GM18907 (cell line): ENCODE data around the gene TM2D3.

Experiments used
- ATAC-seq: cut with Tn5 transposase; IDR thresholded peaks from one replicate; pipeline ENCODE4 v1.9.1; 2021; ENCODE audit warnings: mild to moderate bottlenecking, moderate library complexity; ENCODE audit not compliant: unreplicated experiment

The TM2D3 gene

DNA sequence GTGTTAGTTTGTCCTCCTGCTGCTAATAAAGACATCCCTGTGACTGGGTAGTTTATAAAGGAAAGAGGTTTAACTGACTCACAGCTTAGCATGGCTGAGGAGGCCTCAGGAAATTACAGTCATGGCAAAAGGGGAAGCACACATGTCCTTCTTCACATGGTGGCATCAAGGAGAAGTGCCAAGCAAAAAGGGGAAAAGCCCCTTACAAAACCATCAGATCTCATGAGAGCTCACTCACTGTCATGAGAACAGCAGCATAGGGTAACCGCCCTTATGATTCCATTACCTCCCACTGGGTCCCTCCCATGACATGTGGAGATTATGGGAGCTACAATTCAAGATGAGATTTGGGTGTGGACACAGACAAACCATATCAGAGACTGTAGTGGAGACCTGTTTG, 27.0 kb downstream of the TM2D3 start:
- ATAC-seq = no peak

- no peak for ATAC-seq
Measured at GRCh38 chr15:101623367-101624304, 28.5 kb downstream of the TM2D3 start.

DNA sequence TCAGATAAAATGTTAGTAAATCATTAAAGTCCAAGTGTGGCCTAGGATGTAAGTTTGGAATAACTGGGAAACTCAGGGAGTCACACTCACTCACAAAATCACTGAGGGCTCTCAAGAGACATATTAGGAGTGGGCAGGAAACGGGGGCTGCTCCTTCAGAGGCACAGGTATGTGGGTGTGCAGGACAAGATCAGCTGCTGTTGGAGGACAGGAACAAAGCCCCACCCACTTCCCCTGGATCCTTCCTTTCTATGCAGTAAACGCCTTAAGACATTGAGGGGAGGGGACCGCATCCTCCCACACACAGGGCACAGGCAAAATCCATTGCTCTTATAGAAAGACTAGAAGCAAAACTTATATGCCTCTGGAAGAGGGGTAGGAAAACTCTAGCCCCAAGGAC, 30.2 kb downstream of the TM2D3 start:
- no peak for ATAC-seq

DNA sequence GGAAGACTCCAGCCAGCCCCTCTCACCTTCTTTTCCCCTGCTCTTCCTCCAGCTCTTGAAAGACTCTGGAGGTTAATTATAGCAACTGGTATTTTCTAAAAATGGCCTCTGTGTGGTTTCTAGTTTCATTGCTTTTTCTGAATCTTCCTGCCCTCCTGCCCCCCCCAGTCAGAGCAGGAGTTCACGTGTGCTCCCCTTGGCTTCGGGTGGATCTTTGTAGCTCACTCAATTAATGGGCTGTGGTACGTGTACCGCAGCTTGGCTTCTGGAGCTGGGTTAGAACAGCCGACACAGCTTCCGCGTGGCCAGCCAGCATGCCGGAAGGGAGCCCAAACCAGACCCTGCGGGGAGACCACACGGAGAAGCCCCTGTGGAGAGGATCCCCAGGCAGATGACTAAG, 31.5 kb downstream of the TM2D3 start:
- no peak for ATAC-seq

DNA sequence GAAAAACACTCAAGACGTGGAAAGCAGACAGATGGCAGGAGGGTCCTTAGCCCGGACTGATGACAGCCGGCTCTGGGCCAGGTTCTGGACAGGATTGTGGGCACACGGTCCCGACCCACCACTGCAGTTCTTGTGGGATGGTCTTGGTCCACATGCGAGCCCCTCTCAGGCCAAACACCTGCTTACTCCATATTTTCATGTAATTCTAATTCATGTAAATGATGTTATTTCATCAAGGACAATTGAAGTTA, 32.6 kb downstream of the TM2D3 start:
- ATAC-seq = no peak

DNA sequence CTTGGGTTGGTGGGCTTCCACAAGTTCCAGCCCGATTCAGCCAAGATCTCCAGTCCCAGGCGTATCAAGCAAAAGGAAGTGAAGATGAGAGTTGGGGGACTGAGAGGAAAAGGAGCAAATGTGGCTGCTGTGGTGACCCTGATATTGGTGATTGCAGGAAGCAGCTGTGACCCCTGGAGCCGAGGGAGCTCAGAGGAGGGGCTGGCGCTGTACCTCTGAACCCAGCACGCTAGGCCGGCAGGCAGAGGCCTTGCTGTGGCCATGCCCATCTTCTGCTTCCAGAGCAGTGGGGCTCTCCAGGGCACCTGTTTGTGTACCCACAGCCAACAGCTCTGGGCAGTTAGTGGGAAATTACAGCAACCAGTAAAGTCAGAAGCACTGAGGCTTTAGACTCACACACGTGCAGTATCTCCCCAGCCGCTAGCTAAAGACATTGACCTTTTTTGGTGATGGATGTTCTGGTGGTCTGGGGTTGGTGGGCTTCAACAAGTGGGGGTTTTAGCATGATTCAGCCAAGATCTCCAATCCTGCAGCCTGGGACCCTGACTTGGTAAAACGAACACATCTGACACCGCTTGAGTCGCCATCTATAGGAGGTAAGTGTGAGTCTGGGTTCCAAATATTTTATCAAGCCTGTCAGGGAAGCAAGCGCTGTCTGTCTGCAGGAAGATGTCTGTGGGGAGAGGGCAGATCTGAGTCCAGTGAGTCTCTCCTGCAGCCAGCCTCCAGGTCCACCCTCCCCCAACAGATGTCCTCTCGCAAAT, 33.1 kb downstream of the TM2D3 start:
- ATAC-seq = no peak

DNA sequence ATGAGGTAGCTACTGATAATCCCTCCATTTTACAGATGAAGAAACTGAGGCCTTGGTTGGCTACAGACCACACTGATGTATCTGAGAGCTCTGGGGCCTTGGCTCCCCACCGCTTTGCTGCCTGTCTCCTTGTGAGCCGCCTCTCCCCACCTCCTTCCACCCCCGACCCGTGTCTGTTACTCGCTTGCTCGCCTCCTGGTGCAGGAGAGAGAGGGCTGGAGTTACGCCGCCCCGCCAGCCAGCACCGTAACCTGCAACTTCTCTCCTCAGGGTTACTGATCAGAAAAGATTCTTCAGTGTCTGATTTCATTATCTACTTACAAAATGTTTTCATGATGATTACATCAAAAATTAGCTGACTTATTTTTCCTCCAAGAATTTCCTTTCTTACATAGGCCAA, 34.1 kb downstream of the TM2D3 start:
- no peak for ATAC-seq

DNA sequence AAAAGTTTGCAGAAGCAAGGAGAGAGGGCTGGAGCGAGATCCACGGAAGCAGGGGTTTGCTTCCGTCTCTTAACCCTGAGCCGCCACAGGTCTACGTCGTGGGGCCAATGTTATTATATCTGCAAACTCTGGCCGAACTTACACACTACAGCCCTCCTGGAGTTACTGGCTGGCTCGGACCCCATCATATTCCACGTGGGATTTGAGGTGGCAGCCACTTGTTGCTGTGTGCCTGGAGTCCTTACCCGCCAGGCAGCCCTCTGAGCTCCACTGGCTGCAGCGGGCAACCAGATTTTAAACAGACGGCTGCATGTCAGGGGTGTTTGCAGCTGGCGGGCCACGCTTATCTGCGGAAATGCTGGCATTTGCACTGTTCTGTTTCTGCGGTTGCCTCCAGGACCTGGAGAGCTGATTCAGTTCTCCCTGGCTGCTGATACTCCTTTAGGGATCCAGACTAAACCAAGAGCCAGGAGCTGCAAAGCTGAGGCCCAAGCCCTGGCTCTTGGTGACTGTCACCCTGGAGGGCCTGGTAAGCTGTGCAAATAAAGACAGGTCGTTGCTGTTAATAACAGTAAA, 34.7 kb downstream of the TM2D3 start:
- ATAC-seq = no peak

DNA sequence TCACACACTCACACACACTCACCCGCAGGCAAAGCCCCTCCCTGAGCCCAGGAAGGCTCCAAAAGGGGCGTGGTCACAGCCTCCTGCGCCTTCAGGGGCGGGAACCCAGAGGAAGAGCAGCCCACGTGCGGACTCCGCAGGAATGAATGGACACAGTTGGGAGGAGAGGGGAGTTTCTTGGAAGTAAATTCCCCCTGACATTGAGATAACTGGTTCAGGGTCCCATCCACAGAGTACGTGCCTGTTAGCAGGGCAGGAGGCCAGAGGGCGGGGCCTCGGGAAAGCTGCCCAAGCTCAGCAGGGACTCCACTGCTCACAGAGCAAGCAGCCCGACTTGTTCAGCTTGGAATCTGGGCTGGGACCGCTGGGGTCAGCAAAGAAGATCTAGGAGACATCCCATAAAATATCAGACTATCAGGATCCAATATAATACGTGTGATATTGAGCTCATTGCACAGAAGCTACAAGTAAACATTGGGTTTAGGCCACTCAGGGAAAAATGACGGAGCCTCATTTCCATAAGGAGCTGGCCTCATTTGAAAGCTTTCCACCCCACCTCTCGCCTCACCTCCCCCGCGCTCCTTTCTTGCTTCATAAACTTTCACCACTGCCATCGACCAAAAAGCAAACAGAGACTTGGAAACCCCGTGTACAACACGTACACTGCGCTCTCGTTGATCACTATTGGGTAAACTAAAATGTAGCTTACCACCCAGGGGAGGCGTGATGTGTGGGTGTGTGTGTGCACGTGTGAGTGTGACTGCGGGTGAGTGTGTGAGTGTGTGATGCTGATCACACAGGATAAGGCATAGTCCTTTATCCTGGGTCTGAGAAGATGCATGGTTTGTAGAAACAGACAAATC, 36.0 kb downstream of the TM2D3 start:
- no peak for ATAC-seq

DNA sequence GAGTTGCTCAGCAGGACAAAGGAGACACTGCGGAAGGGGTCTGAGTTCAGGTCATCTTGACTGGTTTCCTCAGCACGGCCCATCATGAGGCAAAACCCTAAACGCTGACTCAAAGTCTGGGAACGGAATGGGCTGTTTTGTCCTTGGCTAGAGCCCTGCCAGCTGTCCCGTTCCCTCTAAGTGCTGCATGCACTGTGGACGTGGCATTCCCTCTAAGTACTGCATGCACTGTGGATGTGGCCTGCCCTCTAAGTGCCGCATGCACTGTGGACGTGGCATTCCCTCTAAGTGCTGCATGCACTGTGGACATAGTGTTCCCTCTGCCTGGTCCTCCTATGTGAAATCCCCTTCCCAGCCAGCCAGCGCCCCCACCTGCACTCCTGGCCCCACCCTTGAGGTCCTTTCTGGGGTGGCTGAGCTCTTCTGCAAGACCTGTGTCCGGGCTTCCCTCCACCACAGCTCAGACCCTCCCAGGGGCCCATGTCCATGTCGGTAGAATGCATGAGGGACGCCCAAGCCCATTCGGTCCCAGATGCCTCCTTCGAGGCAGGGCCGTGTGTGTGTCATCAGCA, 36.7 kb downstream of the TM2D3 start:
- no peak for ATAC-seq

DNA sequence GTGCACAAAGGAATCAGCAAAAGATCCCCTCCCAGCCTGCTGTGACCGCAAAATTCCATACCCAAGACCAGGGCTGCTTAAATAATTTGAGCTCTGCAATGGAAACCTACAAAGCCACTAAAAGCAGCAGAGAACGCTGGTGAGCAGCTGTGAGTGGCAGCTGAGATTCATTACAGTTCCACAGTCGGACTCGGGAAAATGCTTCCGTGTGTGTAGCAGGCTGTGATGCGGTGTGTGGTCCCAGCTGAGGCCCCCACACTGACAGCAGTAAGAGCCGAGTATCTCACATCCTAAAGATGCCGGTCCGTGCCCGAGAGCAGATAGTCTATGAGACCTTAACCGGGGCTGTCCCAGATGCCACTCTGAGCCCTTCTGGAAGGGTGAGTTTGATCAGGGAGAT, 37.4 kb downstream of the TM2D3 start:
- ATAC-seq = no peak

DNA sequence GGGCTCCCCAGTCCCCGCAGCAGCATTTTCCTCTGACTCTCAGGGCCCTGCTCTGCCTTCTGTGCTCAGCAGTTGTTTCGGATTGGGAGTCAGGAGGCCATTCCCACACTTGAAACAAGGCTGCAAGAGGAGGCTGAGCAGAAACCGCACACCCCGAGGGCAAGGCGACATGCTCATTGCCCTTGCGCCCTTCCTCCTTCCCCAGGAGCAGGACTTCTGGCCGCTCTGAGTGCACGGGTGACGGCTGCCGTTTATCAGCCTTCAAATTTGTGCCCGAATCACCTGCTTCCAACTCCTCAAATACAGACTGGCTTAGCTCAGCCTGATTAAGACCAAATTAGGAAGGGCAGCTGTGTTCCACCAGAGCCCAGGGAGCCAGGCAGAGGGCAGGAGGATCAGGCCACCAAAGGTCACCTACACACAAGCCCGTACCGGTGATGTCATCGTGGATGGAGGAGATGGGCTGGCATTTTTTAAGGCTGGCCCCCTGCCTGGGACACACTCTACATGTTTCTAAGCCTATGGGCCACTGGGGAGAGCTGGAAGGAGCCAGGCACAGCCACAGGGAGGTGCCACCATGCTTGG, 38.1 kb downstream of the TM2D3 start:
- ATAC-seq = no peak

DNA sequence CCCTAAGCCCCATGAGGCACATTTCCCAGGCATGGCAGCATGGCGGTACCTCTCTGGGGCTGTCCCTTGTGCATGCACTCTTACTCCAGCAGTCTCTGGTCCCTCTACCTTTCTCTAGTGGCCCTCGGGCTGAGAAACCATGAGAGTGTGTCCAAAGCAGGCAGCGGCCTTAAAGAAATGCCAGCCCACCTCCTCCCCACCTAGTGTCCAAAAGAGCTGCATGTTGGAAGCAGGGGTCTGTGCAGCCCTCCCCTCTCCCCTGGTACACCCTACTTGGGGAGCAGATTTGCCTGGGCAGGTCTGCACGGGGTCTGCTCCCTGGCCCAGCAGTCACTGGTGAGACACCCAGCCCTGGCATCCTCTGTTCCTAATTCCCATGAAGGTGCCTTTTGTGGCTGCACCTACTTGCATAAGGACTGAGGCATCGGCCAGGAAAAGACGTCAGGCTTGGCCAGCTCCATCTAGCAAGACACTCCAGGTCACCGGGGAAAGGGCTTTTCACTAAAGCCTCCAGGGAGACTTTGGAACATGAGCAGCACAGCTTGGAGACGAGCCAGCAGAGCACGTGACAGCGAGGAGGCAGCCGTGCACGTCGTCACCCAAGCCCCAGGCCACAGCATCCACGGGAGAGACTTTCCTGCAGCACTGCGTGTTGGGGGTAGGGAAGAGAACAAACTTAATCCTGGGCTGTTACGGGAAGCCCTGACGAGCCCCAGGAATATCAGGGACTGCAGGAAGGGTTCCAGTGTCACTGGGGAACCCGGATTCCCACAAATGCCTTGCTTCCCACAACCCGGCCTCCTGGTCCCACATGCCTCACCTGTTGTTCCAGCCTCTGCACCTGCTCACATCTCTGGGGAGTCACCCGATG, 38.8 kb downstream of the TM2D3 start:
- ATAC-seq = no peak

DNA sequence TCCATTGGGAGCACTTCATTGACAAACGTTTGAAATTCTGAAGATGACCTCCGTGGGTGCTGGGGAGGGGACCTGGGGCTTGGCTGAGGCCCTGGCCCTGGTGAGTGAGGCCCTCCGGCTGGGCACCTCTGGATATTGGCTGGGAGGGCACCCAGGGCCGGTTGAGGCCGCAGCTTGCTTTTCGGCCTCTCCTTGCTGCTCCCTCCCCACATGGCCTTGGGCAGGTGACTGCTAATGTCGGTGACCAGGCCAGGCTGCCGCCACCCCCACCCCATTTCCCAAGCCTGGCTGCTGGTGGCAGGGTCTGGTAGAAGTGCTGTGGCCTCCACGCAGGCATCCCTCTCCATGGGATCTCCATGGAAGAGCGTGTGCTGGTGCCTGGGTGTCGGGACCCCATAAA, 39.5 kb downstream of the TM2D3 start:
- ATAC-seq = no peak

DNA sequence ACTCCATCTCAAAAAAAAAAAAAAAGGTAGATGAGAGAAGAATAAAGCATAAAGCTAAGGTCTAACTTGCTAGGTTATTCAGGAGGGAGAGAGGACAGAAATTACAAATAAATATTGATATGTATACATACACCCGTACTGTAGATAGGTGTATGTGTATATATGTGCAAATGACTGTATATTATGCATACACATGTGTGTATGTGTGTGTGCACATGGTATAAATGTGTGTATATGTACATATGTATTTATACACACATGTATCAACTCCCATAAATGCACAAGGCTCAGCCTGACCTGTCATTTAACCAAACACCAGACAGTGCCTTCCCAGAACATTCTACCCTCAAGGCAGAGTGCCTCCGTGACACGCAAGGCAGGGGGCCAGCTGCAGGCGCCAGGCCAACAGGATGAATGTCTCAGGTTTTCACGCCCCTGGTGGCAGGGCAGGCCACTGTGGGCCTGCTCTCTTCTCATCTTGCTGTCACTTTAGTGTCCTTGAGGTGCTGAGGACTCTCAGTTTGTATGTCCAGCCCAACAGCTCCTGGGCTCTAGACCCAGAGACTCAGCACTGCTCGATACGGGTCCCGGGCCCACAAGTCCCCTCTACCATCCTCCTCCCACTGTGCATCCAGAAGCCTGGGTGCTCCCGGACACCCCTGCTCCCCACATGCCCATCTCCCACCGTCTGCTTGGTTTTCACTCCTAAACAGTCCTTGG, 40.4 kb downstream of the TM2D3 start:
- no peak for ATAC-seq

DNA sequence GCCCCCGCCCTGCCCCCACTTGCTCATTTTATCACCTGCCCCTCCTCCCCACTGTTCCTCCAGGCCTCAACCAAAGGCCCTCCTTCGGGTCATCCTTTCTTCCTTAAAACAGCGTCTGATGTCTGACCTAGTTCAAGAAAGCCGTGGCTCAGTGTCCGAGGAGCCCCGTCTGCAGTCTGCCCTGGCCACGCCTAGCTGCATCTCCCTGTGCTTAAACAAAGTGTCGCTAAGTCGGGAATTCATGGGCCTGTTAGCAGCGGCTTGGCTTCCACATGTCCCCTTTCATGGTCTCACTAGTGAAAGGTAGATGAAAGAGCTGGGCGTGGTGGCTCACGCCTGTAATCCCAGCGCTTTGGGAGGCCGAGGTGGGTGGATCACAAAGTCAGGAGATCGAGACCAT, 41.2 kb downstream of the TM2D3 start:
- ATAC-seq = no peak

GRCh38 chr15:101610611-101611000, 41.6 kb downstream of the TM2D3 start:
- ATAC-seq = no peak

DNA sequence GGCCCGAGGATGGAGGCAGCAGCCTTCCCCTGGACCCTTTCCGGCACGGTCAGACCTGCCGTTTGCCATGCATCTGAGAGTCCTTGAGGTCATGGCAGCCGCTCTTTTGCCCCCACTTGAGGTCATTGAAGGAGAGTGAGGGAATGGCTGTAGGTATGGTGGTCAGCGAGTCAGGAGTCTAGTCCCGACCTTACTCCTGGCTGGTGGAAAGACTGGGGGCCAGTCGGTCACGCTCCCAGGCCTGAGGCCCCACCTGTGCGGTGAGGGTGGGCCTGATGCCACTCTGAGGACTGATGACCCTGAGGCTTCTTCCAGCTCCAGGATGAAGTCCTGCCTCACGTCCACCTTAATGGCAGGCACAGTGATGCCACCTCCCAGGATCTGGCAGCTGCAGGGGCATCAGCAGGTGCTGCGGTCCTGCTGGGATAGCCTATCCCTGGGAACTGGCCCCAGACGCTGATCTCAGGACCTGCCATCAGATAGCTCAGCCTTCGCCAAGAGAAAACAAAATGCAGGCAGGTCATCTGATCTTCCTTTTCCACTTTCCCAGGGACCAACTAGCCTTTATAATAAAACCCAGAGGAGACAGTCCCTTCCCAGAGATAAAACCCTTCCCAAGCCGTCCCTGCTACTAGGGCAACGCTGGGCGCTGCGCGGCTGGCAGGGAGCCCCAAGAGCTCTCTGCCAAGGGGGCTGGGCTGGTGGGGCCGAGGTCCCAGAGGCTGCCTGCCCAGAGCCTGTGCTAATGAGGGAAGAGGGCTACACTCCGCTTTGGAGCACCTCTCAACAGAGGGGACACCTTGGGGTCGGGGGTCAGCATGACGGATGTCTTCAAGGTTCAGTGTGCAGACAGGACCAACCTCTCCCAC, 42.2 kb downstream of the TM2D3 start:
- no peak for ATAC-seq
